ENCODE measurements around the gene ATOH7.

Gene ATOH7

DNA sequence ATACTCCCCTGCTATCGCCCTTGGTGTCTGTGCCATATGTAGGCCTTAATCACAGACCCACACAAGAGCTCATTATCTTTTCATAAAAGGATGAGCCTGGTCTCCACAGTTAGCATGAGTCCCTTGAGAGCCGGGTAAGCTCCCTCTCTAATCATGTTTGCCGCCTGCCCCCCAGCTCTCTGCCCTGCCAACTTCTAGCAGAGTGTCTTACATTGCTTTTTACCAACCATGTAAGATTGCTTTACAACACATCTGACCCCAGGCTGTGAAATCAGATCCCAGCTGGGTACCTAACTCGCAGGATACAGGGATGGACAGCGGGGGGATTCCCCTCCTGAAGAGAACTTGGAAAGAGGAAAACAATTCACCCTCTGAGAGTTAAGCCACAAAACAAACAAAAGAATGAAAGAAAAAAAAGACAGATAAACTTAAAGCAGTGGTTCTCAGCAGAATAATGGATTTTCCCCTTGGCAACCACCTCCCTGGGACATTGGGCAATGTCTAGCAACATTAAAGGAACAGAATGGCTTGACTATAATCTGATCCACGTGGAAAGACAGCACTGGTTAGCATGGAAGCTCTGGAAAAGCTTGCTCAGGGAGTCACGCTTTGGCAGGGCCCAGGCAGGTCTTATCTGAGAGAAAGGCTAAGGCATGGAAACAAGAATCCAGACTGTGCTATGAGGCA is 39.4 kb upstream of the ATOH7 start:
- Histone ChIP-seq H3K27ac (ENCODE audit: low read depth, low read length, poor library complexity, severe bottlenecking) (no peak overlapping the region), H3K79me2 (ENCODE audit: insufficient read depth, low read length) (no peaks in the 10 kb centered on the region), H3K4me1 (ENCODE audit: insufficient read depth, low read length, severe bottlenecking) (peaks cover 11% of the 10 kb centered on the region), H3K9me3 (ENCODE audit: low read length) (no peaks in the 10 kb centered on the region), H3F3A (ENCODE audit: insufficient read depth, low read length) (no peaks in the 10 kb centered on the region), H3K4me2 (ENCODE audit: low read length) (no peak overlapping the region), H2AFZ (ENCODE audit: low read length) (no peak overlapping the region), H3K9ac (ENCODE audit: low read length) (no peak overlapping the region), H3K9me2 (ENCODE audit: low read depth, low read length) (no peaks in the 10 kb centered on the region), H3K4me3 (ENCODE audit: low read depth, low read length, poor library complexity, severe bottlenecking) (no peak overlapping the region), H3K36me3 (ENCODE audit: insufficient read depth, low read length) (no peaks in the 10 kb centered on the region), H4K20me1 (ENCODE audit: insufficient read depth, low read length) (no peaks in the 10 kb centered on the region), H3K27me3 (ENCODE audit: insufficient read depth, low read length) (no peaks in the 10 kb centered on the region)
- TF ChIP-seq EZH2 (IDR thresholded peaks at IDR 0.05; ENCODE audit: borderline replicate concordance, low read length) (no peak), CTCF (IDR thresholded peaks at IDR 0.05; ENCODE audit: low read length) (no peak)

DNA sequence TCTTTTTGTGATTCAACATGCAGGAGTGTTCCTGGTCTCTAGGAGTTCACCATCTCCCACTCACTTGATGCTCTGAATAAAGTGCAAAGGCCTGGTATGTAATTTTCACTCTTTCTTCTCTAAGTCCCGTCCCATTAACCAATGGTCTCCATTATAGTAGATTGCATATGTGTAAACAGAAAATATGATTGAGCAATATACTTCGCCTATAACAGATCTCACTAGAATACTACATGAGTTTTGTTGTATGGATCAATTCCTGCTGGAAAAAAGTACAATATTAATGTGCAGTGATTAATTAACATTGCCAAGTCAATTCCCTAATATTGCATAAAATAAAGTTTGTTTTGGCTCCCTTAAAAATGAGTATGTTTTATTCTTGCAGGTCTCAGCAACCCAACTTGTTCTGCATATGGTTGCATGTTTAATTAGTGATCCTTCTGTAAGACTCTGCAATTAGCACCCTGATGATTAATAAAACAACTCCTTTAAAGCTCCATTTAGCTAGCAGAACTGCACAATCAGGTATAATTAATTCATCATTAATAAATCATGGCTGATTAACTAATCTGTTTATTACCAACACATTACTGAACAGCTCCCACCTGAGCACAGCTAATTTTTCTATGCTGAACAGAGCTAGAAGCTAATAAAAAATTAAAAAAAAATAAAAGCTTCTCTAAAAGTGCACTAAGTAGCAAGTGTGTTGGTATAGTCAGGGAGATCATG is 37.8 kb upstream of the ATOH7 start:
- no peaks in the 10 kb centered on the region for H4K20me1 ChIP-seq (ENCODE audit: insufficient read depth, low read length)

GRCh38 chr10:68261132-68261856 is 29.4 kb upstream of the ATOH7 start:
- Histone ChIP-seq H3K4me1 (ENCODE audit: insufficient read depth, low read length, severe bottlenecking) (no peaks in the 10 kb centered on the region), H3K27me3 (ENCODE audit: insufficient read depth, low read length) (no peaks in the 10 kb centered on the region)

More for the DNA sequence above, 37.8 kb upstream of the ATOH7 start:
- TF ChIP-seq EZH2 (IDR thresholded peaks at IDR 0.05; ENCODE audit: borderline replicate concordance, low read length): no peak
- TF ChIP-seq CTCF (IDR thresholded peaks at IDR 0.05; ENCODE audit: low read length): no peak
- H3K4me2 ChIP-seq (ENCODE audit: low read length): no peak overlapping the region
- no peak overlapping the region for H3K9ac ChIP-seq (ENCODE audit: low read length)
- H3K9me2 ChIP-seq (ENCODE audit: low read depth, low read length): no peaks in the 10 kb centered on the region
- H3K27me3 ChIP-seq (ENCODE audit: insufficient read depth, low read length): no peaks in the 10 kb centered on the region
- no peaks in the 10 kb centered on the region for H3K9me3 ChIP-seq (ENCODE audit: low read length)
- H2AFZ ChIP-seq (ENCODE audit: low read length): no peak overlapping the region
- H3K4me3 ChIP-seq (ENCODE audit: low read depth, low read length, poor library complexity, severe bottlenecking): no peak overlapping the region
- no peaks in the 10 kb centered on the region for H3K36me3 ChIP-seq (ENCODE audit: insufficient read depth, low read length)
- no peaks in the 10 kb centered on the region for H3K79me2 ChIP-seq (ENCODE audit: insufficient read depth, low read length)
- H3K27ac ChIP-seq (ENCODE audit: low read depth, low read length, poor library complexity, severe bottlenecking): no peak overlapping the region
- H3F3A ChIP-seq (ENCODE audit: insufficient read depth, low read length): no peaks in the 10 kb centered on the region
- peaks cover 11% of the 10 kb centered on the region for H3K4me1 ChIP-seq (ENCODE audit: insufficient read depth, low read length, severe bottlenecking)

More at GRCh38 chr10:68261132-68261856, 29.4 kb upstream of the ATOH7 start:
- Histone ChIP-seq H3K9me2 (ENCODE audit: low read depth, low read length) (no peaks in the 10 kb centered on the region), H3K9me3 (ENCODE audit: low read length) (no peaks in the 10 kb centered on the region), H3K4me3 (ENCODE audit: low read depth, low read length, poor library complexity, severe bottlenecking) (no peak overlapping the region), H4K20me1 (ENCODE audit: insufficient read depth, low read length) (no peaks in the 10 kb centered on the region), H3K36me3 (ENCODE audit: insufficient read depth, low read length) (no peaks in the 10 kb centered on the region), H2AFZ (ENCODE audit: low read length) (no peak overlapping the region), H3K4me2 (ENCODE audit: low read length) (no peak overlapping the region), H3K27ac (ENCODE audit: low read depth, low read length, poor library complexity, severe bottlenecking) (no peak overlapping the region), H3F3A (ENCODE audit: insufficient read depth, low read length) (no peaks in the 10 kb centered on the region), H3K79me2 (ENCODE audit: insufficient read depth, low read length) (no peaks in the 10 kb centered on the region), H3K9ac (ENCODE audit: low read length) (no peak overlapping the region)
- no peak for TF ChIP-seq EZH2 (IDR thresholded peaks at IDR 0.05; ENCODE audit: borderline replicate concordance, low read length)
- TF ChIP-seq CTCF (IDR thresholded peaks at IDR 0.05; ENCODE audit: low read length): no peak

Measured in OCI-LY1 (cell line).